Measurements from ENCODE around the gene TLK2. TPM values are rescaled to one million over a fixed set of nuclear protein-coding genes. Genes with fewer than 3 reads are reported as not detected.
"Not testable (repeated sequence)": the region's sequence is repeated elsewhere in the genome, so short reads cannot be mapped to it uniquely, and the experiment has no call there.

Gene TLK2
- total RNA-seq, 5 donors from 2014 or later (not counting 1 experiment from before 2014, with no cell fraction given): 46.8 to 82.2 (median 54.7) TPM

GRCh38 chr17:62453656-62454055 lies 25.0 kb upstream of the TLK2 start:
- H3K27me3 ChIP-seq (replicated peaks in 1 of 2; ENCODE audit: control insufficient read depth in 2 of 2, extremely low read depth in 1 of 2, insufficient read depth in 2 of 2, low read length in 1 of 2); H3K36me3 ChIP-seq (ENCODE audit: control insufficient read depth in 2 of 2, extremely low read depth in 1 of 2, insufficient read depth in 1 of 2, low read length in 1 of 2); H3K36me3 Mint-ChIP-seq; POLR2A ChIA-PET; H3K4me3 ChIP-seq (ENCODE audit: control insufficient read depth in 1 of 2, extremely low read depth in 1 of 2, low read length in 1 of 2); H3K27me3 Mint-ChIP-seq; H3K9me3 Mint-ChIP-seq; H3K4me1 ChIP-seq (ENCODE audit: control insufficient read depth in 1 of 2, extremely low read depth in 1 of 2, insufficient read depth in 2 of 2, low read length in 2 of 2); H3K9me3 ChIP-seq; CTCF ChIA-PET; H3K4me3 Mint-ChIP-seq: not testable (repeated sequence)
- H3K27ac ChIP-seq (ENCODE audit: low read length): peak overlapping the region; percentile 14
- 40% methylated on average over 4 of the region's 4 CpGs for WGBS (ENCODE audit: insufficient coverage)
- DNase-seq: peak in 5 of 35 experiments; percentile 2 to 33 (median 7)
- ATAC-seq (replicated peaks in 1 of 4): peak in 2 of 4 experiments; percentile 39 to 59
- peaks cover 11 to 17% (median 13%) of the 10 kb centered on the region in 3 donors for H3K4me1 Mint-ChIP-seq
- H3K27ac Mint-ChIP-seq: peak overlapping the region; percentile 63 to 64

- peaks cover 11 to 17% (median 13%) of the 10 kb centered on the region in 3 donors for H3K4me1 Mint-ChIP-seq
- H3K4me1 ChIP-seq (ENCODE audit: control insufficient read depth in 1 of 2, extremely low read depth in 1 of 2, insufficient read depth in 2 of 2, low read length in 2 of 2); ATAC-seq (replicated peaks in 1 of 4); H3K27me3 Mint-ChIP-seq; H3K4me3 ChIP-seq (ENCODE audit: control insufficient read depth in 1 of 2, extremely low read depth in 1 of 2, low read length in 1 of 2); CTCF ChIA-PET; H3K27me3 ChIP-seq (replicated peaks in 1 of 2; ENCODE audit: control insufficient read depth in 2 of 2, extremely low read depth in 1 of 2, insufficient read depth in 2 of 2, low read length in 1 of 2); POLR2A ChIA-PET; H3K9me3 Mint-ChIP-seq; H3K36me3 ChIP-seq (ENCODE audit: control insufficient read depth in 2 of 2, extremely low read depth in 1 of 2, insufficient read depth in 1 of 2, low read length in 1 of 2); H3K36me3 Mint-ChIP-seq; H3K4me3 Mint-ChIP-seq; H3K9me3 ChIP-seq; DNase-seq: not testable (repeated sequence)
- no CpG with 5 or more reads among the region's 3 CpGs for WGBS (ENCODE audit: insufficient coverage)
- peak overlapping the region; percentile 63 to 64 for H3K27ac Mint-ChIP-seq
- peak overlapping the region; percentile 14 for H3K27ac ChIP-seq (ENCODE audit: low read length)
Observed at GRCh38 chr17:62454111-62454510, 24.5 kb upstream of the TLK2 start.

GRCh38 chr17:62456016-62456415 lies 22.6 kb upstream of the TLK2 start:
- Histone ChIP-seq H3K27me3 (replicated peaks in 1 of 2; ENCODE audit: control insufficient read depth in 2 of 2, extremely low read depth in 1 of 2, insufficient read depth in 2 of 2, low read length in 1 of 2) (peaks cover 0 to 3% of the 10 kb centered on the region in 2 experiments), H3K4me1 (ENCODE audit: control insufficient read depth in 1 of 2, extremely low read depth in 1 of 2, insufficient read depth in 2 of 2, low read length in 2 of 2) (peaks cover 0 to 9% of the 10 kb centered on the region in 2 experiments), H3K27ac (ENCODE audit: low read length) (no peak overlapping the region), H3K4me3 (ENCODE audit: control insufficient read depth in 1 of 2, extremely low read depth in 1 of 2, low read length in 1 of 2) (no peak overlapping the region), H3K36me3 (ENCODE audit: control insufficient read depth in 2 of 2, extremely low read depth in 1 of 2, insufficient read depth in 1 of 2, low read length in 1 of 2) (no peaks in the 10 kb centered on the region), H3K9me3 (no peaks in the 10 kb centered on the region)
- WGBS (ENCODE audit: insufficient coverage): 100% methylated on average over 2 of the region's 7 CpGs
- ChIA-PET POLR2A (no interaction called here), CTCF (no interaction called here)
- Mint-ChIP-seq H3K36me3 (peaks cover 3% of the 10 kb centered on the region), H3K4me3 (no peak overlapping the region), H3K9me3 (no peaks in the 10 kb centered on the region), H3K27me3 (peaks cover 0 to 2% of the 10 kb centered on the region in 2 donors), H3K4me1 (peaks cover 13 to 17% (median 16%) of the 10 kb centered on the region in 3 donors), H3K27ac (no peak overlapping the region)
- no peak for DNase-seq
- no peak for ATAC-seq (replicated peaks in 1 of 4)

- POLR2A ChIA-PET; H3K36me3 Mint-ChIP-seq; ATAC-seq (replicated peaks in 1 of 4); H3K36me3 ChIP-seq (ENCODE audit: control insufficient read depth in 2 of 2, extremely low read depth in 1 of 2, insufficient read depth in 1 of 2, low read length in 1 of 2); DNase-seq; H3K27ac ChIP-seq (ENCODE audit: low read length); H3K4me3 Mint-ChIP-seq; H3K9me3 ChIP-seq; H3K4me1 ChIP-seq (ENCODE audit: control insufficient read depth in 1 of 2, extremely low read depth in 1 of 2, insufficient read depth in 2 of 2, low read length in 2 of 2); H3K4me3 ChIP-seq (ENCODE audit: control insufficient read depth in 1 of 2, extremely low read depth in 1 of 2, low read length in 1 of 2); H3K27ac Mint-ChIP-seq; H3K9me3 Mint-ChIP-seq; CTCF ChIA-PET; H3K27me3 Mint-ChIP-seq; H3K27me3 ChIP-seq (replicated peaks in 1 of 2; ENCODE audit: control insufficient read depth in 2 of 2, extremely low read depth in 1 of 2, insufficient read depth in 2 of 2, low read length in 1 of 2): not testable (repeated sequence)
- peaks cover 9 to 12% (median 11%) of the 10 kb centered on the region in 3 donors for H3K4me1 Mint-ChIP-seq
- 75% methylated on average over 4 of the region's 10 CpGs for WGBS (ENCODE audit: insufficient coverage)
Observed at GRCh38 chr17:62458483-62458882, 20.1 kb upstream of the TLK2 start.

- POLR2A ChIA-PET; H3K27ac ChIP-seq (ENCODE audit: low read length); H3K4me3 ChIP-seq (ENCODE audit: control insufficient read depth in 1 of 2, extremely low read depth in 1 of 2, low read length in 1 of 2); H3K4me1 ChIP-seq (ENCODE audit: control insufficient read depth in 1 of 2, extremely low read depth in 1 of 2, insufficient read depth in 2 of 2, low read length in 2 of 2); ATAC-seq (replicated peaks in 1 of 4); H3K36me3 ChIP-seq (ENCODE audit: control insufficient read depth in 2 of 2, extremely low read depth in 1 of 2, insufficient read depth in 1 of 2, low read length in 1 of 2); H3K27me3 ChIP-seq (replicated peaks in 1 of 2; ENCODE audit: control insufficient read depth in 2 of 2, extremely low read depth in 1 of 2, insufficient read depth in 2 of 2, low read length in 1 of 2); H3K9me3 ChIP-seq; H3K27ac Mint-ChIP-seq; H3K27me3 Mint-ChIP-seq; H3K4me1 Mint-ChIP-seq; H3K9me3 Mint-ChIP-seq; DNase-seq; H3K4me3 Mint-ChIP-seq; CTCF ChIA-PET; H3K36me3 Mint-ChIP-seq: not testable (repeated sequence)
- 100% methylated on average over 1 of the region's 3 CpGs for WGBS (ENCODE audit: insufficient coverage)
Observed at GRCh38 chr17:62464422-62464821, 14.2 kb upstream of the TLK2 start.

GRCh38 chr17:62465271-62465670 lies 13.4 kb upstream of the TLK2 start:
- CTCF ChIA-PET, H3K27ac Mint-ChIP-seq: not testable (repeated sequence)
- WGBS (ENCODE audit: insufficient coverage): 92% methylated on average over 4 of the region's 7 CpGs

More at GRCh38 chr17:62465271-62465670, 13.4 kb upstream of the TLK2 start:
- POLR2A ChIA-PET; H3K9me3 Mint-ChIP-seq; H3K36me3 Mint-ChIP-seq; H3K4me1 Mint-ChIP-seq; H3K36me3 ChIP-seq (ENCODE audit: control insufficient read depth in 2 of 2, extremely low read depth in 1 of 2, insufficient read depth in 1 of 2, low read length in 1 of 2); ATAC-seq (replicated peaks in 1 of 4); H3K9me3 ChIP-seq; H3K4me3 Mint-ChIP-seq; H3K27me3 Mint-ChIP-seq; H3K27me3 ChIP-seq (replicated peaks in 1 of 2; ENCODE audit: control insufficient read depth in 2 of 2, extremely low read depth in 1 of 2, insufficient read depth in 2 of 2, low read length in 1 of 2); DNase-seq; H3K4me3 ChIP-seq (ENCODE audit: control insufficient read depth in 1 of 2, extremely low read depth in 1 of 2, low read length in 1 of 2); H3K27ac ChIP-seq (ENCODE audit: low read length); H3K4me1 ChIP-seq (ENCODE audit: control insufficient read depth in 1 of 2, extremely low read depth in 1 of 2, insufficient read depth in 2 of 2, low read length in 2 of 2): not testable (repeated sequence)

All from T-cell (primary cell).